NOMO-1 treated with DMSO at 0.1 percent for 48 hours (cell line): ENCODE data around the gene RALA.
A peak's percentile ranks its signal among the peaks of the same experiment; 100 is the strongest.
"Not testable (repeated sequence)": the region's sequence is repeated elsewhere in the genome, so short reads cannot be mapped to it uniquely, and the experiment has no call there.

Experiments
- DNase-seq: peaks from one replicate; lab custom pipeline; 2025; ENCODE audit not compliant: unreplicated experiment; lab: John Stamatoyannopoulos, UW

Gene RALA

DNA sequence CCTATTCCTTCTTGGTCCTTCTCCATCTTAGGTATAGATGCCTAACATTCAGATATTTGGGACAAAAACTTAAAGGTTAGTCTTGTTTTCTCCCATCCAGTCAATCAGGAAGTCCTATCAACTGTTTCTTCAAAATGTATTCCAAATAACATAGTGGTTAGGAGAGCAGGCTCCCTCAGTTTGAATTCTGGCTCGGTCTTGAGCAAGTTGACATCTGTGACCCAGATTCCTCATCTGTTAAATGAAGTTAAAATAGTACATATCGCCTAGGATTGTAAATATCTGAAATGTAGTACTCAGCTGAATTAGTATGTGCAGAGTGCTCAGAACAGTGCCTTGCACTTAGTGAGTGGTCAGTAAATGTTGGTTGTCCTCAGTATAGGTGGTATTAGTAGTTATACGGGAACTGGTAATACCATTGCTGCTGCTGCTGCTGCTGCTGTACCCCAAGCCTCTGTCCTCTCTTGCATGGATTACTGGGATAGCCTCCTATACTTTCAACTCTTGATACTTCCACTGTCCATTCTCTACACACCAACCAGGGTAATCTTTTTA, 58.6 kb downstream of the RALA start:
- no peak for DNase-seq

DNA sequence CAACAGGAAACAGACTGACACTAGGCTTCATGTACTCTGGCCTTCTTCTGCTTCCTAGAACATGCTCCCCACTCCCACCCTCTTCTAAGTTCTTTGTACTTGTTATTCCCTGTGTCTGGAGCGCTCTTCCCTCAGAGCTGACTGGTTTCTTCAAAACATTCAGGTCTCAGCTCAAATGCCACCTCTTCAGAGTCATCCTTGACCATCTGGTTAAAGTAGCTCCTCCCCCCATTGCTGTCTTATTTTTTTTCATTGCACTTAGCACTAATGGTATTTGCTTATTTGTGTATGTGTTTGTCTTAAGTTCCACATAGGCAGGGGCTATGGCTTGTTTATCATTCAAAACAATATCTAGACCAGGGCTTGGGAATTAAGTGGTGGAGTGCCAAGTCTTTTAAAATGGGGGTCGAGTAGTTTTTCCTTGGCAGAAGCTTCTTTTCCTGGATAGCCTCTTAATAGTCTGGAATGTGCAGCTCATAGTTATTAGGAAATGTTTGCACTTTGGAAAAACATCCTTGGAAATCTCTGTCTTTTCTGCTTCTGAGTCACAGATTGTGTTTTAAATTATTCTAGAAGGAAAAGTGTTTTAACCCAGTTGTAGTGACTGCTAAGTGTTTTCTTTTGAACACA, 60.0 kb downstream of the RALA start:
- DNase-seq: no peak

DNA sequence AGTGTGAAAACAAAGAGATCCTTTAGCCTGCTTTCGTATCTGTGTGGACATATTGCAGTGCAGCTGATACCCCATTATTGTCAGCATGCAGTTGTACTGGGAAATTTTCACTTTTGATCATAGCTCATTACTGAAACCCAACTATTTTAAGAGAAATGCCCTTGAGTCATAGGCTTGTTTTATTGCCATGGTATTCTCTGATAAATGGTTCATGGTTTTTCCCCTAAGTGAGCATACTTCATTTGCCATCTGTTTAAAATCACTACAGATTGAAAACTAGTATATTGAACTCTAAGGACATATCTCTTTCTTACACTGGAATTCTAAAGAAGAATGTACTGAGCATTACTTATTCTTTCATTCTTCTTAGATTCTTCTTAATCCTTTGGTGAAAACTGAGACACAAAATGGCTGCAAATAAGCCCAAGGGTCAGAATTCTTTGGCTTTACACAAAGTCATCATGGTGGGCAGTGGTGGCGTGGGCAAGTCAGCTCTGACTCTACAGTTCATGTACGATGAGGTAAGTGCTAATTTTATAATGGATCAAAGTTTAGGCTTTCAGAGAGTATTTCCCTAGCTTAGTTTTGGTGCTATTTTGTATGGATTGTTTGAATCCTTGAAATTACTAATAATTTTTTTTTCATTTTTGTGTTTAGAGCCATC, 63.0 kb downstream of the RALA start:
- no peak for DNase-seq

DNA sequence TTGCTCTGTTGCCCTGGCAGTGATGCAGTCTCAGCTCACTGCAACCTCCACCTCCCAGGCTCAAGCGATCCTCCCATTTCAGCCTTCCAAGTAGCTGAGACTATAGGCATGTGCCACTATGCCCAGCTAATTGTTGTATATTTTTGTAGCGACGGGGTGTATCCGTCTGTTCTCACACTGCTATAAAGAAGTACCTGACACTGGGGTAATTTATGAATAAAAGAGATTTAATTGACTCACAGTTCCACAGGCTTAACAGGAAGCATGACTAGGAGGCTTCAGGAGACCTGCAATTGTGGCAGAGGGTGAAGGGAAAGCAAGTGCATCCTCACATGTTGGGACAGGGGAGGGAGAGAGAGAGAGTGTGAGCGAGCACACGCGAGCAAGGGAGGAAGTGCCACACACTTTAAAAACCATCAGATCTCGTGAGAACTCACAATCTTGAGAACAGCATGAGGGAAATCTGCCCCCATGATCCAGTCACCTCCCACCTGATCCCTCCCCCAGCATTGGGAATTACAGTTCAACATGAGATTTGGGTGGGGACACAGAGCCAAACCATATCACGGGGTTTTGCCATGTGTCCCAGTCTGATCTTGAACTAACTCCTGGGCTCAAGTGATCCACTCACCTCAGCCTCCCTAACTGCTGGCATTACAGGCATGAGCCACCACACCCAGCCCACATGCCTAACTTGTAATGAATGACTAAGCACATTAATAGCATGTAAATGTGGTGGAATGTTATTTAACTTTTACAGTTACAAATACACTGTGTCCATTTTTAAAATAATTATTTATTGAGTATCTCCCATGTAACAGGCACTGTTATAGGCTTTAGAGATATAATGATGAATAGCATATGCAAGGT, 65.5 kb downstream of the RALA start:
- DNase-seq: no peak

DNA sequence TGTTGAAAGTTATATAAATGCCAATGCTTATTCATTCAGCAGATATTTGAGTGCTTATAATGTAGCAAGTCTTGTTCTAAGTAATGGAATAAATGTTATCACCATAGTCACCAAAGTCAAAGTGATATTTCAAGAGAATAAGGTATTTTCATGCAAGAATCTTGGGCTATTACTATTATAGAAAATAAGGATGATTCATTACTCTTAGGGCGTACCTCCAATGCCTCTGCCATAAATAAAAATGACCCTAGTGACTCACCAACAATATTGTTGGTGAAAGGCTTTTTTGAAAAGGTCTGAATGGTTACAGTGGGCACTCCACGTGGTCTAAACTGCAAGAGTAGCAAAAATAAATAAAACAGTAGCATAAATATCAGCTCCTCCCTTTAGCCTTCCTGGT, 68.4 kb downstream of the RALA start:
- no peak for DNase-seq

DNA sequence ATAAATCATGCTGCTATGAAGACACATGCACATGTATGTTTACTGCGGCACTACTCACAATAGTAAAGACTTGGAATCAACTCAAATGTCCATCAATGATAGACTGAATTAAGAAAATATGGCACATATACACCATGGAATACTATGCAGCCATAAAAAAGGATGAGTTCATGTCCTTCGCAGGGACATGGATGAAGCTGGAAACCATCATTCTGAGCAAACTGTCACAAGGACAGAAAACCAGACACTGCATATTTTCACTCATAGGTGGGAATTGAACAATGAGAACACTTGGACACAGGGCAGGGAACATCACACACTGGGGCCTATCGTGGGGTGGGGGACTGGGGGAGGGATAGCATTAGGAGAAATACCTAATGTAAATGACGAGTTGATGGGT, 69.7 kb downstream of the RALA start:
- DNase-seq: not testable (repeated sequence)

DNA sequence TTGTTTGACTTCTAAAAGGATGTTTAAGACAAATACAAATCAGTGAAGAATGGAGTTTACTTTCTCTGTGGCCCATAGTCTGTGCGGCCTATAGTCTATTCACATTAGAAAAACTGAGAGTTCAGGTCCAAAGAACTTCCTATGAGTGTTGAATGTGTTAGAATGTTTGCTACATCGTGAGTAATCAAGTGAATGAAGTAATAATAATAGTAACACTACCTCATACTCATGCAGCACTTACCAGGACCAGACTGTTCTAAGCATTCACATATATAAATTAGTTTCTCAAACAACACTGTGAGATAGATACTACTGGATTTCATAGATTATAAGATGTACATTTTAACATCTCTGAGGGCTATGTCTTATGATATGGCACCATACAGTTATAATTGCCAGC, 70.4 kb downstream of the RALA start:
- DNase-seq: no peak

DNA sequence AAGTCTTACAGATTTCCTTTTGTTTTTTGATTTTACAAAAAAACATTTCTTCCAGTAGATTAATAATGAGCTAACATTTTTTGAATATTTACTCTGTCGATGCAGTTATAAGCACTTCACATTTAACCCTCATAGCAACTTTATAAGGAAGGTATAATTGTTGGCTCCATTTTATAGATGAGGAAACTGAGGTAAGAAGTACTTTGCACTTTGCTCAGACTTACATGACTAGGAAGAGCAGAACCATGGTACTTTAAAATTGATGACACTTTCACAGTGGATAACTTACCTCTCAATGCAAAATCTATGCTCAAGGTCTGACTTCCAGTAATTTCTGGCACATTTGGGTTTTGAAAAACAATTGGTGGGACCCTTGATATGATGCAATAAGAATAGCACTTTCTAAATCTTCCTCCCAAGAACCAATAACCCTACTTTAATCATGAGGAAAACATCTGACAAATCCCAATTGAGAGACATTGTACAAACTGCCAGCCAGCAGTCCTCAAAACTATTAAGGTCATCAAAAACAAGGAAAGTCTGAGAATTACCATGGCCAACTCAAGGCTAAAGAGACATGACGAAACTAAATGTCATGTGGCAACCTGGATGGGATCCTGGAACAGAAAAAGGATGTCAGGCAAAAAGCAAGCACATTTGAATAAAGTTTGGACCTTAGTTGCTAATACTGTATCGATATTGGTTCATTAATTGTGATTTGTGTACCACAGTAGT, 72.6 kb downstream of the RALA start:
- DNase-seq: no peak

DNA sequence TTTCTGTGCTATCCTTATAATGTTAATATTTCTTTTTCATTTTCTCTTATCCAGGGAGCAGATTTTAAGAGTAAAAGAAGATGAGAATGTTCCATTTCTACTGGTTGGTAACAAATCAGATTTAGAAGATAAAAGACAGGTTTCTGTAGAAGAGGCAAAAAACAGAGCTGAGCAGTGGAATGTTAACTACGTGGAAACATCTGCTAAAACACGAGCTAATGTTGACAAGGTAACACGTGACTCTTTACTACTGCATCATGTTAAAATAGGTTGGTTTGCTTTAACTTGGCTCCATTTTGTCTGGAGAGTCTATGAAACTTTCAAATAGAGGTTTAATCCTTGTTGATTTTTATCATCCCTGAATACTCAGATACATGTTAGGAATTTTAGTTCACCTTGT, 73.3 kb downstream of the RALA start:
- no peak for DNase-seq

DNA sequence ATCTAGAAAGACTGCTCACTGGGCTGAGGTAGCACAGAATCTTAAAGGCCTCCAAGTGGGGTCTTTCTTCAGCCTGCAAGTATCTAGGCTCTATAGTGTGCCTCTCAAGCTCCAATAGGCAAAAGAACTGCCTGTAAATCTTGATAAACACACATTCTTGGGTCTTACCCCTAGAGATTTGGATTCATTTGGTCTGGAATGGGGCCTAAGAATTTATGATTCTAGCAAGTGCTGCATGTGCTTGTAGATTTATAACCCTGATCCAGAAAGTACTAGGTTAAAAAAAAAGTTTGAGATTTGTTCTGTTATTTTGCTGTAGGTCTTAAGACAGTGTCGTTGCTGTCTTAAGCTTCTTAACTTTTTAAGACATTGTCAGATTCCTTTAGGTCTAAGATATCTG, 74.1 kb downstream of the RALA start:
- no peak for DNase-seq

DNA sequence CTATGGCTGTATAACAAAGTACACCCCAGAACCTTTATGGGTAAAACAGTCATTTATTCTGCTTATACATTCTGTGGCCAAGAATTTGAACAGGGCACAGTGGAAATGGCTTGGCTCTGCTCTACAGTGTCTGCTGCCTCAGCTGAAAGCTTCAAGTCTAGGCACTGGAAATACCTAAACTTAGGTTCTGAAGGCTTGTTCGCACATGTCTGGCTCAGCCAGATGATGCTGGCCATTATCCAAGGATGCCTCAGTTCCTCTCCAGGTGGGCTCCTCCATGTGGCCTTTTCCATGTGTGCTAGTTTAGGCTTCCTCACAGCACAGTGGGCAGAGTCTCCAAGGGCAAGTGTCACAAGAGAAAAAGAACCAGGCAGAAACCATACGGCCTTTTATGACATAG, 76.8 kb downstream of the RALA start:
- no peak for DNase-seq

DNA sequence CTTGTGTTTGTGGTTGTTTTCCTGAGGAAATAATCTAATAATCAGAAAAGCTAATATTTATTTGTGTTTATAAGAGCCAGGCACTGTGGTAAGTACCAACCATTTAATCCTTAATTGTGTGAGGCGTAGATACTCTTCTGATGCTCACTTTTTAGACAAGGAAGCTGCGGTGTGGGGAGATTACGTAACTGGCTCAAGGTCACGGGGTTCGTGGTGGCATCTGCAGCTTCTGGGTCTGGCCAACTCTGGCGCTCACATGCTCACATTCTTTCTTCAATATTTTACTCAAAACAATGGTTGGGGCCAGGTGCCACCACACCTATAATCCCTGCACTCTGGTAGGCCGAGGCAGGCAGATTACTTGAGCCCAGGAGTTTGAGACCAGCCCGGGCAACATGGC, 77.6 kb downstream of the RALA start:
- peak; percentile 93 for DNase-seq

DNA sequence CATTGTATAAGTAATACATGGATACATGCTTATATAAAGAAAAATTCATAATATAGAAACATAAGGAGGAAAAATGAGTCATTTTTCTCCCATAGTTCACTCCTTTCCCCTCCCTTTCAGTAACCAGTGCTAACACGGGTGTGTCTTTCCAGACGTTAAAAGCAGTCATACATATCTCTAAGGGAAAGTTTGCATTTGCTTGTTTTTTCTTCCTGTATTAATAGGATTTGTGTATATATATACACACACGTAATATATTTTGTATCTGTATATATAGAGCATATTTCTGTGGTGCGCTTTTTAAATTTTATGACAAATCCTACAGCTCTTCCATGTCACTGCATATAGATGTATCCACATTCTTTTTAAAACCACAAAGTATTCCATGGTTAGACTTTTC, 78.8 kb downstream of the RALA start:
- no peak for DNase-seq

DNA sequence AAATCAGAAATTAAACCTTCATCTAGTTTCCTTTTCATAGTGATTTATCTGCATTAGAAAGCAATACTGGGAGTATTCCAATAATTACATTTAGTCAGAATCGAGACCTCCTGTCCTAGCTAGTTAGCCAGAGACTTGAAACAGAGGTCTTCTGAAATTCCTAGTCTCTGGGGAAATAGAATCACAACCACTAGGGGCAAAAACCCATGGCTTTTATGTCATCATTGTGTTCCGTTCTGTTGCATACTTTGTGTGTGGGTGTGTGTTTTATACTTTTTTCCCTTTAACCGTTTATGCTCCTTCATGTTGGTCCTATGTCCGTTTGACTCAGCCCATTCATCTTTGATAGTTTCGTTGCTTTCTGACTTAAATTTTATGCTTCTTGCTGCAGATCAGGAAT, 79.8 kb downstream of the RALA start:
- no peak for DNase-seq

DNA sequence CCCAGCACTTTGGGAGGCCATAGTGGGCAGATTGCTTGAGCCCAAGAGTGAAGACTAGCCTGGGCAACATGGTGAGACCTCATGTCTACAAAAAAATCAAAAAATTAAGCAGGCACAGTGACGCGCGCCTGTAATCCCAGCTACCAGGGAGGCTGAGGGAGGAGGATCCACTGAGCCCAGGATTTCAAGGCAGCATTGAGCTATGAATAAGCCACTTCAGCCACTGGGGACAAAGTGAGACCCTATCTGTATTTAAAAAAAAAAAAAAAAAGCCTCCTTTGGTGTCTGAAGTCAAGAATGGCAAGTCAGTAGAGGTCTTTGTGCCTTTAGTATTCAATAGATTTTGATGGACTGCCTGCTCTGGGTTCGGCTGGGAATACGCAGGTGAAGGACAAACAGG, 85.7 kb downstream of the RALA start:
- DNase-seq: no peak

DNA sequence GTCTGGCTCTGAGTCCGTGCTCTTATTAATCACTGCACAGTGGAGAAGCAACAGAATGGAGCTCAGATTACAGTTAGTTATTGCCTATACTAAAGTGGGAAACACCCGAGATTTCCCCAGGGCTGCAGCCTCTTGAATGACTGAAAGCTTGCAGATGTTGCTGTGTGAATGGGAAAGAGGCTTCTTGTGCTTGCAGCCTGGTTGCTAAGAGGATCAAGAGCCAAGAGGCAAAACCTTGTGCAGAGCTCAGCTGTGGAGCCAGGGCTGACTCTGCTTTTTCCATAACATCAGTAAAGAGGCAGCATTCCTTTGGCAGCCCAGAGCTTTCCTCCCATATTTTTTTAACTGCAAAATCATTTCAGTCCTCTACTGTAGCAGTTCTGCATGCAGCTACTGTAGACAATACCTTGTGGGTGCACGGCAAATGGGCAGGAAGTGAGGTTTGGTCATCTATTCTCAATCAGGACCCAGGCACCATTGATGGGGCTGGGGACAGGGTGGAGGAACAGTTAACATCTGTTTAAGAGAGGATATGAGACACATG, 86.5 kb downstream of the RALA start:
- no peak for DNase-seq

DNA sequence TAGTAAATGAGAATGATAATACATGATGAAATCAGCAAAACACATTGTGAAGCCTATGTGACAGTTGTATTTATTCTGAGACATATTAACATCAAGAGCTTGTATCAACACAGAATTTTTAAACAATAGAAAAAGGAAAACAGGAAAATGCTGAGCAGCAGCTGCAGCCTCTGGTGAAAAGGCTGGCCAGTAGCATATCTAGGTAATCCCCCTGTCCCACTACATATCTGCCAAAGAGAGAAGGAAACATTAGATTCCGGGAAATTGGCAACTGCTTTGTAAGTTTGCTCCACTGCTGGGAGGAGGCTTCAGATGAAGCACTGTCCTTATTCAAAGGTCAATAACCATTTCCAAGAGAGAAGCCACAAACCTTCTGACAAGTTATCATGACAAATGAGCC, 89.4 kb downstream of the RALA start:
- no peak for DNase-seq

DNA sequence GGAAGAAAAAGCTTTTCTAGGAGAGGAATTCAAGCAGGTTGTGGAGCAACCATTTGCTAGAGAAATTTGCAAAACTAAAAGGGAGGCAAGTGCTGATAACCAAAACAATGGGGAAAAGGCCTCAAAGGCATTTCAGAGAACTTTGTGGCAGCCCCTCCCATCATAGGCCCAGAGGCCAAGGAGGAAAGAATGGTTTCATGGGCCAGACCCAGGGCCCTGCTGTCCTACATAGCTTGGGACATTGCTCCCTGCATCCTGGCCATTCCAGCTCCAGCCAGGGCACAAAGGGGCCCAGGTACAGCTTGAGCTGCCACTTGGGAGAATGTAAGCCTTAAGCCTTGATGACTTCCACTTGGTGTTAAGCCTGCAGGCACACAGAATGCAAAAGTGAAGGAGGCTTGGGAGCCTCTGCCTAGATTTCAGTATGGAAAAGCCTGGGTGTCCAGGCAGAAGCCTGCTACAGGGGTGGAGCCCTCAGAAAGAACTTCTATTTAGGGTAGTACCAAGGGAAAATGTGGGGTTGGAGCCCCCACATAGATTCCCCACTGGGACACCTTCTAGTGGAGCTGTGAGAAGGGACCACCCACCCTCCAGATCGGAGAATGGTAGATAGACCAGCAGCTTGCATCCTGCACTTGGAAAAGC, 91.2 kb downstream of the RALA start:
- DNase-seq: no peak

DNA sequence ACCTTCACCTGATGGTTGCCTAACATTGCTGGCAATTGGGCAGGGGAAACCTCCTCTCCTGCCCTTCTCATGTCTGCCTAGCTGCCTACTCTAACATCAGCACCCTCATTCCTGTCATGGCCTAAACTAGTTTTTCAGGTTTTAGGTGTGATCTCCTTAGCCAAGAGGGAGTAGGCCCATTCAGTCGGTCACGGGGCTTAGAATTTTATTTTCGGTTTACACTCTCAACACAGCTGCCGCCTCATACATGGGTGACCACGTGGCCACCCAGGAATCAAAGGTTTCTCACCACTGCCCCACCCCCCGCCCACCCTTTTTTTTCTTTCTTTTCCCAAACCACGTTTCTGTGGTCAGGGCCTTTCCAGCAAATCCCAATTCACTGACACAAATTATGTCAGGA, 97.2 kb downstream of the RALA start:
- DNase-seq: no peak

DNA sequence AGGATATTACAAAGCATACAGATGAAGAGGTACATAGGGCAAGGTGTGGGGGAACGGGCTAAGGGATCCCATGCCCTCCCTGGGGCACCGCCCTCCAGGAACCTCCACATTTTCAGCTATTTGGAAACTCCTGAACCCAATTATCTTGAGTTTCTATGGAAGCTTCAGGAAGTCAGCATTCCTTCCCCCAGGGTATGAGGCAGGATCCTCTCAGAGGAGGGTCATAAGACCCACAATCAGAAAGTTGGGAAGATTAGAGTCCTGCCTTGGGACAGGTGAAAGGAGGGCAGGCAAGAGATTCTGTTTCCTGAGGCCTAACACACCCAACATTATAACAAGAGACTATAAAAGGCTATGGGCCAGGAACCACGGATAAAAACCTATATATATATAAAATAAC, 98.0 kb downstream of the RALA start:
- no peak for DNase-seq
